ENCODE data around the gene NIN.

GRCh38 chr14:50711043-50711442 is 119.9 kb downstream of the NIN start:
- TF ChIP-seq CTCF (conservative IDR thresholded peaks at IDR 0.05) (no peak), EZH2 (IDR thresholded peaks at IDR 0.05; ENCODE audit: low read depth) (no peak)
